WTC11 (cell line): ENCODE data around the gene TNFRSF6B. TPM values are rescaled to one million over a fixed set of nuclear protein-coding genes. Genes with fewer than 3 reads are reported as not detected.
A peak's percentile ranks its signal among the peaks of the same experiment; 100 is the strongest.

ENCODE experiments used
- ATAC-seq: fragments of 200-7000 bp; cut with Tn5 transposase; 2 replicates; pipeline ENCODE4 v1.10.0; 2021; ENCODE audit warnings: mild to moderate bottlenecking, moderate library complexity
- CTCF ChIA-PET: fragments of 300-600 bp; sonication (Branson Sonifier 250); formaldehyde crosslinking; loops from one replicate; lab custom pipeline; 2021; ENCODE audit warnings: antibody characterized with exemption; lab: Charles Lee
- POLR2A ChIA-PET: fragments of 350-600 bp; sonication (Branson Sonifier 250); formaldehyde crosslinking; loops from one replicate; lab custom pipeline; 2021; ENCODE audit warnings: antibody characterized with exemption; lab: Charles Lee
- DNase-seq: peaks from one replicate; pipeline ENCODE4 v3.0.0; 2021; ENCODE audit warnings: low spot score
- H3K27ac Mint-ChIP-seq: 2 replicates; pipeline ENCODE4 v1.8.0; 2021; ENCODE audit warnings: mixed read lengths
- H3K27me3 Mint-ChIP-seq: 2 replicates; pipeline ENCODE4 v1.8.0; 2021; ENCODE audit warnings: low read depth, mild to moderate bottlenecking, moderate library complexity, mixed read lengths
- H3K36me3 Mint-ChIP-seq: 2 replicates; pipeline ENCODE4 v1.8.0; 2021; ENCODE audit warnings: mixed read lengths
- H3K4me1 Mint-ChIP-seq: 2 replicates; pipeline ENCODE4 v1.8.0; 2022; ENCODE audit warnings: mixed read lengths
- H3K4me3 Mint-ChIP-seq: 2 replicates; pipeline ENCODE4 v1.8.0; 2021; ENCODE audit warnings: mild to moderate bottlenecking, moderate library complexity, mixed read lengths
- H3K9me3 Mint-ChIP-seq: 2 replicates; pipeline ENCODE4 v1.8.0; 2021; ENCODE audit warnings: mixed read lengths
- AR ChIP-seq: fragments of 250-450 bp; sonication (Bioruptor Pico); IDR thresholded peaks from 2 replicates; pipeline ENCODE4 v1.9.0; 2021; ENCODE audit warnings: mild to moderate bottlenecking
- ATF2 ChIP-seq: sonication (generic); formaldehyde crosslinking; IDR thresholded peaks from 2 replicates; pipeline ENCODE4 v1.8.1; 2022; ENCODE audit warnings: low read depth, missing genetic modification reagents, borderline replicate concordance
- CDX4 ChIP-seq: fragments of 250-450 bp; sonication (Bioruptor Pico); IDR thresholded peaks from 2 replicates; pipeline ENCODE4 v1.9.0; 2021; ENCODE audit warnings: moderate library complexity, mild to moderate bottlenecking, inconsistent platforms, borderline replicate concordance
- E2F1 ChIP-seq: sonication (generic); formaldehyde crosslinking; IDR thresholded peaks from 2 replicates; pipeline ENCODE4 v1.8.0; 2022; ENCODE audit warnings: mild to moderate bottlenecking, missing genetic modification reagents
- FOXK1 ChIP-seq: sonication (generic); formaldehyde crosslinking; IDR thresholded peaks from 2 replicates; pipeline ENCODE4 v1.8.0; 2022; ENCODE audit warnings: mild to moderate bottlenecking, moderate library complexity, missing genetic modification reagents
- KAT7 ChIP-seq: sonication (generic); formaldehyde crosslinking; IDR thresholded peaks from 2 replicates; pipeline ENCODE4 v1.8.1; 2023; ENCODE audit warnings: missing genetic modification reagents, mild to moderate bottlenecking, borderline replicate concordance
- MXD4 ChIP-seq: fragments of 250-450 bp; sonication (Bioruptor Pico); IDR thresholded peaks from 2 replicates; pipeline ENCODE4 v1.8.0; 2021; ENCODE audit warnings: mild to moderate bottlenecking, moderate library complexity, borderline replicate concordance
- NR2C2 ChIP-seq: sonication (generic); formaldehyde crosslinking; IDR thresholded peaks from 2 replicates; pipeline ENCODE4 v1.8.0; 2022; ENCODE audit warnings: mild to moderate bottlenecking, missing genetic modification reagents
- ZNF138 ChIP-seq: sonication (generic); formaldehyde crosslinking; conservative IDR thresholded peaks from 2 replicates; pipeline ENCODE4 v1.8.1; 2022; ENCODE audit warnings: mild to moderate bottlenecking, moderate library complexity, missing genetic modification reagents
- ZNF512 ChIP-seq: sonication (generic); formaldehyde crosslinking; IDR thresholded peaks from 2 replicates; pipeline ENCODE4 v1.8.1; 2022; ENCODE audit warnings: missing genetic modification reagents, borderline replicate concordance
- total RNA-seq: library from RNA; stranded (reverse); gene quantifications from 3 replicates; pipeline ENCODE4 v1.2.3, GENCODE V29; 2021

Gene TNFRSF6B
- total RNA-seq, 1 experiment from 2014 or later: not detected

DNA sequence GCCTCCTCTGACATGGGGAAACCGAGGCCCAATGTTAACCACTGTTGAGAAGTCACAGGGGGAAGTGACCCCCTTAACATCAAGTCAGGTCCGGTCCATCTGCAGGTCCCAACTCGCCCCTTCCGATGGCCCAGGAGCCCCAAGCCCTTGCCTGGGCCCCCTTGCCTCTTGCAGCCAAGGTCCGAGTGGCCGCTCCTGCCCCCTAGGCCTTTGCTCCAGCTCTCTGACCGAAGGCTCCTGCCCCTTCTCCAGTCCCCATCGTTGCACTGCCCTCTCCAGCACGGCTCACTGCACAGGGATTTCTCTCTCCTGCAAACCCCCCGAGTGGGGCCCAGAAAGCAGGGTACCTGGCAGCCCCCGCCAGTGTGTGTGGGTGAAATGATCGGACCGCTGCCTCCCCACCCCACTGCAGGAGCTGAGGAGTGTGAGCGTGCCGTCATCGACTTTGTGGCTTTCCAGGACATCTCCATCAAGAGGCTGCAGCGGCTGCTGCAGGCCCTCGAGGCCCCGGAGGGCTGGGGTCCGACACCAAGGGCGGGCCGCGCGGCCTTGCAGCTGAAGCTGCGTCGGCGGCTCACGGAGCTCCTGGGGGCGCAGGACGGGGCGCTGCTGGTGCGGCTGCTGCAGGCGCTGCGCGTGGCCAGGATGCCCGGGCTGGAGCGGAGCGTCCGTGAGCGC is 1.6 kb downstream of the TNFRSF6B start:
- ChIA-PET POLR2A (interaction anchor here (0.8 to 1.6 kb wide), 2 partner anchors 40 to 44 kb away, joined by 3 to 4 read pairs; partner anchors contain the start of gene RTEL1), CTCF (interaction anchor here (1.2 to 3.4 kb wide), 5 partner anchors 9 to 160 kb away, joined by 3 to 19 read pairs (median 9); partner anchors contain the start of genes ARFRP1, PTK6, SRMS and ZGPAT)
- Mint-ChIP-seq H3K4me1 (peaks cover 7% of the 10 kb centered on the region), H3K4me3 (no peak overlapping the region), H3K27me3 (peaks cover 3% of the 10 kb centered on the region; the same call in 1 of the 2 replicates), H3K27ac (no peak overlapping the region), H3K36me3 (peaks cover 7% of the 10 kb centered on the region), H3K9me3 (no peaks in the 10 kb centered on the region)
- TF ChIP-seq ATF2 (no peak), FOXK1 (CRISPR knock-in tag) (no peak), E2F1 (CRISPR knock-in tag) (no peak), MXD4 (no peak)
- no peak for DNase-seq
- no peak for ATAC-seq

- Mint-ChIP-seq H3K9me3 (no peaks in the 10 kb centered on the region), H3K4me3 (no peak overlapping the region), H3K27me3 (no peaks in the 10 kb centered on the region), H3K36me3 (peaks cover 3% of the 10 kb centered on the region), H3K27ac (no peak overlapping the region), H3K4me1 (peaks cover 7% of the 10 kb centered on the region)
- ATAC-seq (no peak), DNase-seq (no peak)
- ChIA-PET CTCF (interaction anchor here (1.3 to 3.4 kb wide), 3 partner anchors 57 to 161 kb away, joined by 3 to 19 read pairs (median 14); partner anchors contain the start of genes PTK6 and SRMS), POLR2A (interaction anchor here (0.8 kb wide), 1 partner anchor 43 kb away, joined by 3 read pairs; no protein-coding TSS in a partner anchor)
- TF ChIP-seq ZNF512 (CRISPR knock-in tag): no peak
- TF ChIP-seq KAT7 (CRISPR knock-in tag): no peak
- no peak for TF ChIP-seq ZNF138 (CRISPR knock-in tag)
- TF ChIP-seq NR2C2 (CRISPR knock-in tag): no peak
Measured at GRCh38 chr20:63698739-63699465, 2.5 kb downstream of the TNFRSF6B start.

GRCh38 chr20:63699466-63700198 is 3.2 kb downstream of the TNFRSF6B start:
- peaks cover 7% of the 10 kb centered on the region for H3K4me1 Mint-ChIP-seq
- POLR2A ChIA-PET: no interaction called here
- H3K4me3 Mint-ChIP-seq: no peak overlapping the region
- DNase-seq: no peak
- H3K27ac Mint-ChIP-seq: 0 out of 2 replicates have a peak overlapping the region, but pooled peaks have one; percentile 57
- peak; percentile 74 for TF ChIP-seq NR2C2 (CRISPR knock-in tag)
- no peak for TF ChIP-seq KAT7 (CRISPR knock-in tag)
- CTCF ChIA-PET: no interaction called here
- H3K27me3 Mint-ChIP-seq: no peaks in the 10 kb centered on the region
- ATAC-seq: no peak
- H3K36me3 Mint-ChIP-seq: no peaks in the 10 kb centered on the region
- H3K9me3 Mint-ChIP-seq: no peaks in the 10 kb centered on the region

- H3K4me3 Mint-ChIP-seq: no peak overlapping the region
- H3K4me1 Mint-ChIP-seq: peaks cover 7% of the 10 kb centered on the region
- no peak for DNase-seq
- CTCF ChIA-PET: no interaction called here
- H3K36me3 Mint-ChIP-seq: peaks cover 7% of the 10 kb centered on the region
- POLR2A ChIA-PET: no interaction called here
- H3K27me3 Mint-ChIP-seq: no peaks in the 10 kb centered on the region
- peak overlapping the region; percentile 23; the same call in 1 of the 2 replicates for H3K27ac Mint-ChIP-seq
- no peak for ATAC-seq
- H3K9me3 Mint-ChIP-seq: no peaks in the 10 kb centered on the region
- TF ChIP-seq AR (no peak), NR2C2 (CRISPR knock-in tag) (no peak), CDX4 (CRISPR knock-in tag) (no peak)
Measured at GRCh38 chr20:63700199-63701050, 4.0 kb downstream of the TNFRSF6B start.
